Gastrocnemius medialis (tissue), 4 donors: ENCODE measurements around the gene CDC42BPG.

Source experiments
- CTCF ChIP-seq, 5 experiments: fragments of 450-650 bp in 3 of 5; fragments of 200-600 bp in 2 of 5; sonication (generic) in 2 of 5; IDR thresholded peaks in 4 of 5; conservative IDR thresholded peaks in 1 of 5; 1 replicate in 4 of 5; 2 replicates in 1 of 5; pipeline ENCODE4 v1.5.1; 2016 to 2019; ENCODE audit warnings: antibody characterized with exemption in 5 of 5, mild to moderate bottlenecking in 3 of 5, moderate library complexity in 3 of 5
- POLR2A ChIP-seq, 2 donors: fragments of 450-650 bp; IDR thresholded peaks; one replicate each; pipeline ENCODE4 v1.6.1; 2017; ENCODE audit warnings: antibody characterized with exemption in 2 of 2, mild to moderate bottlenecking in 2 of 2, moderate library complexity in 2 of 2

DNA sequence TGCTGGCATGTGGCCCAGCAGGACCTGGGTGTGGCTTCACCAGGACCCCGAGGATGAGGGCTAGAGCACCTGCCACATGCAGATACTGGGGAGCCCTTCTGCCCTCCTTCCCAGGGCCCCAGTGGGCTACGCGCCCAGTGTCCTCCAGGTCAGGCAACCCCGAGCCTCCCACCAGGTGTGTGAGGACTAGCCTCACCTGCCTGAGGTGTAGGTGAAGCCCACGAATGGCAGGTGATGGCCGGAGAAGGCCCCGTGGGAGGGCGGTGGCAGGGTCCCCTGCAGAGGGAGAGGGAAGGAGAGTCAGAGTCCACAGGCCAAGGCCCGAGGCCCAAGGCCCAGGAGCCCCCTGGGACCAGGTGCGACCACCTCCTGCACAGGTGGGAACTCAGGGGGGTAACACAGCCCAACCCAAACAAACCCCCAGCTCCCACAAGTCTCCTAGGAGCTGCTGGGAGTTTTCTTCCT is 6.5 kb downstream of the CDC42BPG start:
- TF ChIP-seq CTCF (IDR thresholded peaks at IDR 0.05 in 4 of 5, conservative IDR thresholded peaks at IDR 0.05 in 1 of 5) = no peak
- TF ChIP-seq POLR2A (IDR thresholded peaks at IDR 0.05) = no peak
